AG04449 (cell line): ENCODE measurements around the gene MYO5A.
"Not testable (repeated sequence)": the region's sequence is repeated elsewhere in the genome, so short reads cannot be mapped to it uniquely, and the experiment has no call there.

ENCODE experiments used
- CTCF ChIA-PET: fragments of 350-600 bp; formaldehyde crosslinking; extraction: SDS; loops from one replicate; lab custom pipeline; 2021; ENCODE audit warnings: antibody characterized with exemption; lab: Yijun Ruan, JAX
- POLR2A ChIA-PET: fragments of 400-600, 350-600 bp; formaldehyde crosslinking; extraction: SDS; loops from one replicate; lab custom pipeline; 2020; ENCODE audit warnings: antibody characterized with exemption, inconsistent platforms; lab: Yijun Ruan, JAX
- DNase-seq: peaks from one replicate; pipeline ENCODE4 v3.0.0-alpha.2; 2010; ENCODE audit warnings: low read depth, low spot score
- H3K4me3 ChIP-seq: 2 replicates; pipeline ENCODE4 v1.5.1; 2011; ENCODE audit warnings: low read depth, mild to moderate bottlenecking, control low read depth, low read length
- TF ChIP-seq, protein P1 (sequence below): IDR thresholded peaks from one replicate; pipeline ENCODE4 v1.5.1; 2011; ENCODE audit warnings: mild to moderate bottlenecking, moderate library complexity, low read length, control low read depth, inconsistent platforms; ENCODE audit not compliant: insufficient read depth; ENCODE audit errors: missing control alignments

Gene MYO5A

DNA sequence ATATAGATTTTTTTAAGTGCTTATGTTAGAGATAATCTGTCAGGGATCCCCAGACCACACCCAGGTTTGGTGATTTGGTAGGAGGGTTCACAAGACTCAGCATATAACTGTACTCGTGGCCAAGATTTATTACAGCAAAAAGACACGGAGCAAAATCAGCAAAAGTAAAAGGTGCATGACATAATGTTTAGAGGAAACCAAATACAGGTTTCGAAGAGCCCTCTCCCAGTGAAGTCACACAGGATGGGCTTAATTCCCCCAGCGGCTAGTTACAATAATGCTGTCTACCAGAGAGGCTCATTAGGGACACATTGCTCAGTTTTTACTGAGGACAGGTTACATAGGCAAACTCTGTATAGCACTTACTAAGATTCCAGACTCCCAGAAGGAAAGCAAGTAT lies 36.5 kb downstream of the MYO5A start:
- TF ChIP-seq, protein P1, sequence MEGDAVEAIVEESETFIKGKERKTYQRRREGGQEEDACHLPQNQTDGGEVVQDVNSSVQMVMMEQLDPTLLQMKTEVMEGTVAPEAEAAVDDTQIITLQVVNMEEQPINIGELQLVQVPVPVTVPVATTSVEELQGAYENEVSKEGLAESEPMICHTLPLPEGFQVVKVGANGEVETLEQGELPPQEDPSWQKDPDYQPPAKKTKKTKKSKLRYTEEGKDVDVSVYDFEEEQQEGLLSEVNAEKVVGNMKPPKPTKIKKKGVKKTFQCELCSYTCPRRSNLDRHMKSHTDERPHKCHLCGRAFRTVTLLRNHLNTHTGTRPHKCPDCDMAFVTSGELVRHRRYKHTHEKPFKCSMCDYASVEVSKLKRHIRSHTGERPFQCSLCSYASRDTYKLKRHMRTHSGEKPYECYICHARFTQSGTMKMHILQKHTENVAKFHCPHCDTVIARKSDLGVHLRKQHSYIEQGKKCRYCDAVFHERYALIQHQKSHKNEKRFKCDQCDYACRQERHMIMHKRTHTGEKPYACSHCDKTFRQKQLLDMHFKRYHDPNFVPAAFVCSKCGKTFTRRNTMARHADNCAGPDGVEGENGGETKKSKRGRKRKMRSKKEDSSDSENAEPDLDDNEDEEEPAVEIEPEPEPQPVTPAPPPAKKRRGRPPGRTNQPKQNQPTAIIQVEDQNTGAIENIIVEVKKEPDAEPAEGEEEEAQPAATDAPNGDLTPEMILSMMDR = no peak
- ChIA-PET POLR2A (interaction anchor here (0.6 kb wide), 1 partner anchor 12 kb away, joined by 3 read pairs; no protein-coding TSS in a partner anchor), CTCF (no interaction called here)
- no peak for DNase-seq
- H3K4me3 ChIP-seq = no peak overlapping the region

DNA sequence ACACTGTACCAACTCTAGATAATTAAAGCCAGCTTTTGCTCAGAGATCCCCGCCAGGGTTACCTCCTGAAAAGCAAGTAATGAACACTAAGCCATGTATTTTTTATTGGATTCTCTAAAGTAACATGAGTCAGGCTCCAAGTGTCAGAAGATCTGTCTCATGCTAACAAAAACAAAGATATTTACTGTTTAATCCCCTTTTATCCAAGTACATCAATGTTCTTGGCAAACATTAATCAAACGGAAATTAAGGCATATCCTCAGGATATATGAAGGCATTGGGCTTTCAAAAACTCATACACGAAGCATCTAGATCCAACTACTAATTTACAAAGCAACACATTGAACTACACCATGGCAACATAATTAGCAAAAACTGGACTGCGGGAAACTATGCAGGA lies 37.2 kb downstream of the MYO5A start:
- DNase-seq = no peak
- ChIA-PET POLR2A (no interaction called here), CTCF (no interaction called here)
- TF ChIP-seq, protein P1 = no peak
- no peak overlapping the region for H3K4me3 ChIP-seq

DNA sequence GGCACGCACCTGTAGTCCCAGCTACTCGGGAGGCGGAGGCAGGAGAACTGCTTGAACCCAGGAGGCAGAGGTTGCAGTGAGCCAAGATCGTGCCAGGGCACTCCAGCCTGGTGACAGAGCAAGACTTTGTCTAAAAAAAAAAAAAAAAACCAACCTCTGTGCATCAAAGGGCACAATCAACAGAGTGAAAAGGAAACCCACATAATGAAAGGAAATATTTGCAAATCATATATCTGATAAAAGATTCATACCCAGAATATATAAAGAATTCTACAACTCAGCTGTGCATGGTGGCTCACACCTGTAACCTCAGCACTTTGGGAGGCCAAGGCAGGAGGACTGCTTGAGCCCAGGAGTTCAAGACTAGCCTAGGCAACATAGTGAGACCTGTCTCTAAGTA lies 39.2 kb downstream of the MYO5A start:
- DNase-seq, H3K4me3 ChIP-seq, CTCF ChIA-PET, POLR2A ChIA-PET: not testable (repeated sequence)

DNA sequence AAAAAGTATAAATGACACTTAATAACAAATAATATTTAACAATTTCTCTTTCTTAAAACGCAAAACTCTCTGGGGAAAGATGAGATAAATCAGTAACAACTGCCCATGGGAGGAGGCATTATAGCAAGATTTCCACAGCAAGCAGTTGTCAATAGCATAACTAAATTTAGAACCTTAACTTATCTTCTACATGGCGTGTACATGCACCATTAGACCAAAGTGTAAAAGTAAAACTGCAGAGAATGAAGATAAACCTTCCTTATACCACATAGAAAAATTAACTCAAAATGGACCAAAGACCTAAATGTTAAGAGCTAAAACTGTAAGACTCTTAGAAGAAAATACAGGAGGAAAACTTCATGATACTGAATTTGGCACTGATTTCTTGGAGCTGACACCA lies 39.9 kb downstream of the MYO5A start:
- ChIA-PET CTCF (interaction anchor here (1.1 kb wide), 1 partner anchor 9 kb away, joined by 3 read pairs; no protein-coding TSS in a partner anchor), POLR2A (no interaction called here)
- H3K4me3 ChIP-seq = no peak overlapping the region
- TF ChIP-seq, protein P1 = no peak
- DNase-seq = no peak

DNA sequence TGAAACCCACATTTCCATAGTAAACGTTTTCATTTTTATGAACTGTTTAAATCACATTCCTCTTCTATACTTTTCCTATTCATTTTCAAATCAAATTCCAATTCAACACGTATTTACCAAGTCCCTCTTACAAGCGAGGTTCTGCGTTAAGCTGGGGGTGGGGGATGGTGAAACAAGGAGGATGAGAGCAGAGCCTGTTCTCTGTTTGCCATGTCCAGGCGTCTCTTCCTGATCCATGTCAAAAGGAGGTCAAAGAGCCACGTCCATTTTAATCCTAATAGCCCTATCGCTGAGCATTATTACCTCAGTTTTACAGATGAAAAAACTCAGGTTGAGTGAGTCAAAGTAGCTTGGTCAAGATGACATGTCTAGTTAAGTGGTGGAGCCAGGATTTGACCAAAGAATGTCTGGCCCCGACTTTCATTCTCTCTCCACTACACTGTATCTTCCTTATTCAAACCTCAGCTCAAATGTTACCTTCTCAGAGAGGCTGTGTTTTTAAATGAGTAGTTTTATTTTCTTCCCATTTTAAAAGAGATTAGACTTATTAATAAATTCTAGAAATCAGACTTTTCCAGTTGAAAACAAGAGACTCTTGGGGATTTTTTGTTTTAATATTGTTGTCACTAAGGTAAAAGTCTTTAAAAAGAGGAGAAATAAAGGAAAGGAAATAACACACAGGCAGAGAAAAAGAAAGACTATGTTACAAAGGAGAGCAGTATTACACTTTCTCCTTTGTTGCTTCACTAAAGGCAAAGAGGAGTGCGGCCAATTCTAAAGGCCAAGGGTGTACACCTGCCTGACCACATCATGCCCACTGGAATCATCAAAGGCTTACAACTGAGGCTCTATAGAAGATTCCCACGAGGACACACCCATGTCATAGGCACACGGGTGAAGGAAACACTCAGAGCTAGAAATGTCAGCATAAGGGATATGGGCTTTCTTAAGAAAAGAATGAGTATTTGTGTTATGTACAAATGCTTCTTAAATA lies 42.4 kb downstream of the MYO5A start:
- ChIA-PET CTCF (interaction anchor here (1.2 to 1.4 kb wide), 2 partner anchors 10 to 259 kb away, joined by 3 to 8 read pairs; no protein-coding TSS in a partner anchor), POLR2A (no interaction called here)
- no peak overlapping the region for H3K4me3 ChIP-seq
- no peak for DNase-seq
- TF ChIP-seq, protein P1 = no peak

DNA sequence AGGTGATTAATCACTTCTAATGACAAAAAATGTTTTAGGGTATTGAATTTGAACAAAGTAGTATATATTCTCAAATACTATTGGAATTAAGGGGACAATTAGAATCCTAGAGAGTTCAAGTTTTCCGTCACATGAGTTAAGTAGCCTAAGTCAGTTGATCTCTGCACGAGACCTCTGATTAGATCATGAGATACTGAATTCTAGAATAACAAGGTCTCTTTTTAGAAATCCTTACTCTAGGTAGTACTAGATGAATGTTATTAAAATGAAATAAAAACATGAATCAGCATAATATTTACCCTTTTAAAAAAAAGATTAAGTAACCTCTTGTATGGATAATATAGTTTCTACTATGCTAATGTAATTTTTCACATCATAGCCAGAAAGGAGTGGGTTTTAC lies 43.4 kb downstream of the MYO5A start:
- no peak overlapping the region for H3K4me3 ChIP-seq
- CTCF ChIA-PET = interaction anchor here (0.7 kb wide), 1 partner anchor 10 kb away, joined by 3 read pairs; no protein-coding TSS in a partner anchor
- TF ChIP-seq, protein P1 = no peak
- POLR2A ChIA-PET = no interaction called here
- DNase-seq = no peak

DNA sequence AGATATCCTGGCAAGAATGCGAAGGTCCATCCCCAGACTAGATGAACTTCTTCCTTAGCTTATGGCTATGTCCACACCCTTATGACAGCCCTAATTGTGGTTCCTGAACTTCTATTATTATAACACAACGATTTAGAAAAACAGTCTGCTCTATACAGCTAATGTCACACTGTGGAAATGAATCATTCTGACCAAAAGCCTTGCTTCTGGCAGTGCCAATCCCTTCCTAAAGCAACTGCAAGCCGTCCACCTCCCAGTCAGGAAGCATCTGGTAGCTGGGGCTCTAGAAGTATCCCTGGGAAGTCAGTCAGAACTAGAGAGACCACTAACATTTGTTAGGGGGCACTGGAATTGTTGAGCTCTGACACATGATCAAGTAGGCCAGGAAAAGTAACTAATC lies 45.0 kb downstream of the MYO5A start:
- POLR2A ChIA-PET = no interaction called here
- no peak overlapping the region for H3K4me3 ChIP-seq
- CTCF ChIA-PET = no interaction called here
- DNase-seq = no peak
- TF ChIP-seq, protein P1 = no peak
